Osteoblast (primary cell): ENCODE measurements around the gene ABCC1. TPM values are rescaled to one million over a fixed set of nuclear protein-coding genes. Genes with fewer than 3 reads are reported as not detected.
A peak's percentile ranks its signal among the peaks of the same experiment; 100 is the strongest.

Experiments
- DNase-seq: peaks from one replicate; pipeline ENCODE4 v3.0.0; 2011; ENCODE audit warnings: low spot score, mixed read lengths; ENCODE audit not compliant: insufficient read length; ENCODE audit errors: missing footprints
- H2AFZ ChIP-seq: 2 replicates; pipeline ENCODE4 v1.6.0; 2011; ENCODE audit warnings: mild to moderate bottlenecking, low read length
- H3K27ac ChIP-seq: 2 replicates; pipeline ENCODE4 v1.5.1; 2011; ENCODE audit warnings: mild to moderate bottlenecking, low read depth, low read length, moderate library complexity
- H3K27me3 ChIP-seq: 2 replicates; pipeline ENCODE4 v1.6.0; 2012; ENCODE audit warnings: mild to moderate bottlenecking, control low read depth, inconsistent platforms, low read length, moderate library complexity; ENCODE audit not compliant: insufficient read depth
- H3K36me3 ChIP-seq: 2 replicates; pipeline ENCODE4 v1.5.1; 2011; ENCODE audit warnings: mild to moderate bottlenecking, low read length, control low read depth, moderate library complexity; ENCODE audit not compliant: insufficient read depth
- H3K4me1 ChIP-seq: 2 replicates; pipeline ENCODE4 v1.5.1; 2011; ENCODE audit warnings: mild to moderate bottlenecking, low read length, control low read depth, moderate library complexity; ENCODE audit not compliant: insufficient read depth
- H3K4me2 ChIP-seq: 2 replicates; pipeline ENCODE4 v1.6.0; 2011; ENCODE audit warnings: mild to moderate bottlenecking, low read length; ENCODE audit not compliant: insufficient read depth
- H3K4me3 ChIP-seq: fragments of 200-600 bp; sonication (generic); 3 replicates; pipeline ENCODE4 v1.5.1; 2012; ENCODE audit warnings: mild to moderate bottlenecking, low read length, inconsistent platforms; ENCODE audit not compliant: insufficient read depth
- H3K79me2 ChIP-seq: 2 replicates; pipeline ENCODE4 v1.6.0; 2012; ENCODE audit warnings: mild to moderate bottlenecking, low read length, control low read depth, inconsistent platforms; ENCODE audit not compliant: insufficient read depth
- H3K9me3 ChIP-seq: 2 replicates; pipeline ENCODE4 v1.5.1; 2011; ENCODE audit warnings: low read depth, low read length, control low read depth
- H4K20me1 ChIP-seq: 2 replicates; pipeline ENCODE4 v1.6.0; 2012; ENCODE audit warnings: mild to moderate bottlenecking, low read length, control low read depth; ENCODE audit not compliant: insufficient read depth
- total RNA-seq: library from RNA; depleted of rRNA; stranded (reverse); fragments of >200 nt; gene quantifications from 2 replicates; pipeline ENCODE4 v1.2.3, GENCODE V29; 2012
- TF ChIP-seq, protein P1 (sequence below): IDR thresholded peaks from 2 replicates; pipeline ENCODE4 v1.5.1; 2011; ENCODE audit warnings: mild to moderate bottlenecking, low read depth, low read length, moderate library complexity; ENCODE audit errors: extremely low read depth

The ABCC1 gene
- total RNA-seq, 1 donor = 33.7 TPM

DNA sequence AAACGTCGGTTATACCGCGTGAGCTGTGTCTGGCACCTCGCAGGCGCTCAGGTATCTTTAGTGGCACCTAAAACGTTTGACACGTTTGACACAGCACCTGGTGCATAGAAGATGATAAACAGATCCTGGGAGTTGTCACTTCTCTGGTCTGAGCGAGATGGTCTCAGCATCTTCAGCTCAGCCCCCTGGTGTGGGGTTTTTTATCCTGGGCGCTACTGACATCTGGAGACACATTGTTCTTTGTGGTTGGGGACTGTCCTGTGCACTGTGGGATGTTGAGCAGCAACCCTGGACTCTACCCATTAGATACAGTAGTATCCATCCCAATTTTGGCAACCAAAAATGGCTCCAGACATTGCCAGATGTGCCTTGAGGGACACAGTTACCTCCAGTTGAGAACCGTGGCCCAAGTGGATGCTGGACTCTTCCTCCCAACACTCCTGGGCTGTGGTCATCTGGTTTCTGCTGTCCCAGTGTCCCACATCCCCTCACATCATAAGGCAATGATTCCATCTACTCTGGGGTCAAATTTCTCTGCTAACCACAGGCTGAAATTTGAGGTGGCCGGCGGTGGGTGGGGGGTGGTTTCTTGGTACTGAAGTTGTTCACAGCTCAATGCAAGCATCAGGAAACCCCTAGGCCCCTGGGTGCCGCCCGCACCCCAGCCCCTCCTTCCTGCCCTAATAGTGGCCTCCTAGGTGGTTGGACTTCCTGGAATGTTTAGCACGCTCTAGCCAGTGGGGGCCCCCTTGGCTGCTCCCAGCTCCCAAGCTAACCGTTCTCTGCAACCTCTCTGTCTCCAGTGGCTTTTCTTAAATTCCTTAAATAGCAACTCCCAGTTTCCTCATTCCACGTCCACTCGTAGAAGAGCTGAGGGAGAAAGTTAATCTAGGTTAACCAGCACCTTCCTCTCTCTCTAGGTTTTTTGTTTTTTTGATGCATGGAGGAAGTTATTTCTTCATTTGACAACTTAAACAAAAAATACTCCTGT lies 124.8 kb downstream of the ABCC1 start:
- Histone ChIP-seq H3K79me2 (no peaks in the 10 kb centered on the region), H3K9me3 (no peaks in the 10 kb centered on the region), H2AFZ (no peak overlapping the region), H4K20me1 (peaks cover 2% of the 10 kb centered on the region), H3K4me2 (peak overlapping the region; percentile 58), H3K27ac (peak overlapping the region; percentile 62), H3K27me3 (no peaks in the 10 kb centered on the region), H3K4me3 (no peak overlapping the region), H3K36me3 (peaks cover 51% of the 10 kb centered on the region), H3K4me1 (peaks cover 25% of the 10 kb centered on the region)
- DNase-seq = peak; percentile 89
- TF ChIP-seq, protein P1, sequence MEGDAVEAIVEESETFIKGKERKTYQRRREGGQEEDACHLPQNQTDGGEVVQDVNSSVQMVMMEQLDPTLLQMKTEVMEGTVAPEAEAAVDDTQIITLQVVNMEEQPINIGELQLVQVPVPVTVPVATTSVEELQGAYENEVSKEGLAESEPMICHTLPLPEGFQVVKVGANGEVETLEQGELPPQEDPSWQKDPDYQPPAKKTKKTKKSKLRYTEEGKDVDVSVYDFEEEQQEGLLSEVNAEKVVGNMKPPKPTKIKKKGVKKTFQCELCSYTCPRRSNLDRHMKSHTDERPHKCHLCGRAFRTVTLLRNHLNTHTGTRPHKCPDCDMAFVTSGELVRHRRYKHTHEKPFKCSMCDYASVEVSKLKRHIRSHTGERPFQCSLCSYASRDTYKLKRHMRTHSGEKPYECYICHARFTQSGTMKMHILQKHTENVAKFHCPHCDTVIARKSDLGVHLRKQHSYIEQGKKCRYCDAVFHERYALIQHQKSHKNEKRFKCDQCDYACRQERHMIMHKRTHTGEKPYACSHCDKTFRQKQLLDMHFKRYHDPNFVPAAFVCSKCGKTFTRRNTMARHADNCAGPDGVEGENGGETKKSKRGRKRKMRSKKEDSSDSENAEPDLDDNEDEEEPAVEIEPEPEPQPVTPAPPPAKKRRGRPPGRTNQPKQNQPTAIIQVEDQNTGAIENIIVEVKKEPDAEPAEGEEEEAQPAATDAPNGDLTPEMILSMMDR = peak; percentile 6

DNA sequence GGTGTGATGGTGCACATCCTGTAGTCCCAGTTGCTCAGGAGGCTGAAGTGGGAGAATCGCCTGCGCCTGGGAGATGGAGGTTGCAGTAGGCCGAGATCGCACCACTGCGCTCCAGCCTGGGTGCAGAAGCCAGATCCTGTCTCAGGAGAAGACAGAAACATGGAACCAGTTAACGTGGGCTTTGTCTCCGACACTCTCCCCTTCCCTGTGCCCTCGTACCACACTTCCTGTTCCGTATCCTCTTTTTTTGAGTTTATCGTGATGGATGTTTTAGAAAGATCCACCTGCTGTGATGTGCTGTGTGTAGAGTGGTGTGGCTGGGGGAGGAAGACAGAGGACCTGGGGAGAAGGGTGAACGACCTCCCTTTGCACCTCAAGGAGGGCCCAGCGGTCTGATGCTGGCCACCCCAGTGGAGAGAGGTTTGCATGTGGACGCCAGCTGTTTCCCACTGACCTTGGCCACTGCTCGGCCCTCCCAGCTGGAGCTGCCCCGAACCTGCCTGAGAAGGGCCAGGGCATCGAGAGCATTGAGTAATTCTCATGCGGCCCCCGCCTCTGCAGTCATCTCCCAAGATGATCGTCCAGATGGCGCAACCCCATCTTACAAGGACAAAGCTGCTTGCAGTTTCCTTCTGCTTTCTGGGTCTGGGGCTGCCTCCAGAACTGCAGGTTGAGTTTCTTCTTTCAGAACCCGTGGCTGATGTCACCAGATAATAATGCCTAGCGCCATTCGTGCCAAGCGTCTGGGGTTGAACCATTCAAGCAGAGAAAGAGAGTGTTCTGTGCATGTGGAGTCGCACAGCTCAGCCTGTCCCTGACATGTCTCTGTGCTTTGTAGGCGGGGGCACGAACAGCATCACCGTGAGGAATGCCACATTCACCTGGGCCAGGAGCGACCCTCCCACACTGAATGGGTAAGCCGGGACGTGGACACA lies 126.3 kb downstream of the ABCC1 start:
- H3K79me2 ChIP-seq = no peaks in the 10 kb centered on the region
- no peaks in the 10 kb centered on the region for H4K20me1 ChIP-seq
- no peak overlapping the region for H3K27ac ChIP-seq
- H3K27me3 ChIP-seq = no peaks in the 10 kb centered on the region
- no peaks in the 10 kb centered on the region for H3K9me3 ChIP-seq
- no peak overlapping the region for H2AFZ ChIP-seq
- DNase-seq = no peak
- H3K4me3 ChIP-seq = no peak overlapping the region
- peaks cover 25% of the 10 kb centered on the region for H3K4me1 ChIP-seq
- no peak overlapping the region for H3K4me2 ChIP-seq
- H3K36me3 ChIP-seq = peaks cover 64% of the 10 kb centered on the region
- TF ChIP-seq, protein P1 = no peak

GRCh38 chr16:16076423-16076813 lies 127.0 kb downstream of the ABCC1 start:
- TF ChIP-seq, protein P1 = no peak
- Histone ChIP-seq H3K4me1 (peaks cover 25% of the 10 kb centered on the region), H3K36me3 (peaks cover 66% of the 10 kb centered on the region), H3K9me3 (no peaks in the 10 kb centered on the region), H3K27me3 (no peaks in the 10 kb centered on the region), H3K27ac (no peak overlapping the region), H3K4me3 (no peak overlapping the region), H2AFZ (no peak overlapping the region), H3K79me2 (no peaks in the 10 kb centered on the region), H3K4me2 (no peak overlapping the region), H4K20me1 (no peaks in the 10 kb centered on the region)
- no peak for DNase-seq
